ENCODE results near the gene CYTH4.
A peak's percentile ranks its signal among the peaks of the same experiment; 100 is the strongest.
"Not testable (repeated sequence)": the region's sequence is repeated elsewhere in the genome, so short reads cannot be mapped to it uniquely, and the experiment has no call there.

The CYTH4 gene

GRCh38 chr22:37282385-37282677 lies at the start of gene CYTH4:
Gene CYTH4 (plus strand): TSS chr22:37282508. CDS start chr22:37282570, 62 bp downstream.
- DNase-seq = no peak

GRCh38 chr22:37233371-37233750 lies 48.9 kb upstream of the CYTH4 start:
- not testable (repeated sequence) for DNase-seq

- no peak for DNase-seq
Measured at GRCh38 chr22:37233751-37234631, 48.3 kb upstream of the CYTH4 start.

GRCh38 chr22:37234736-37235711 lies 47.3 kb upstream of the CYTH4 start:
- DNase-seq = no peak

- no peak for DNase-seq
Measured at GRCh38 chr22:37235897-37236607, 46.3 kb upstream of the CYTH4 start.

GRCh38 chr22:37237371-37238268 lies 44.7 kb upstream of the CYTH4 start:
- DNase-seq = no peak

- no peak for DNase-seq
Measured at GRCh38 chr22:37239336-37240239, 42.7 kb upstream of the CYTH4 start.

- DNase-seq = no peak
Measured at GRCh38 chr22:37240240-37240940, 41.9 kb upstream of the CYTH4 start.

- no peak for DNase-seq
Measured at GRCh38 chr22:37240941-37241320, 41.4 kb upstream of the CYTH4 start.

GRCh38 chr22:37241351-37242142 lies 40.8 kb upstream of the CYTH4 start:
- no peak for DNase-seq

- peak in 1 of 2 donors; percentile 11 for DNase-seq
Measured at GRCh38 chr22:37242395-37242918, 39.9 kb upstream of the CYTH4 start.

- no peak for DNase-seq
Measured at GRCh38 chr22:37243402-37244113, 38.8 kb upstream of the CYTH4 start.

GRCh38 chr22:37244114-37244921 lies 38.0 kb upstream of the CYTH4 start, which contains the start of gene RAC2:
Gene RAC2 (minus strand): TSS chr22:37244269. CDS start chr22:37244148, 121 bp downstream.
- DNase-seq = peak in 1 of 2 donors; percentile 30

- DNase-seq = no peak
Measured at GRCh38 chr22:37244922-37245722, 37.2 kb upstream of the CYTH4 start.

GRCh38 chr22:37245740-37246139 lies 36.6 kb upstream of the CYTH4 start:
- DNase-seq = no peak

GRCh38 chr22:37248251-37248650 lies 34.1 kb upstream of the CYTH4 start:
- DNase-seq = no peak
